ENCODE data around the gene ITGAE.
"Not testable (repeated sequence)": the region's sequence is repeated elsewhere in the genome, so short reads cannot be mapped to it uniquely, and the experiment has no call there.

ITGAE gene

DNA sequence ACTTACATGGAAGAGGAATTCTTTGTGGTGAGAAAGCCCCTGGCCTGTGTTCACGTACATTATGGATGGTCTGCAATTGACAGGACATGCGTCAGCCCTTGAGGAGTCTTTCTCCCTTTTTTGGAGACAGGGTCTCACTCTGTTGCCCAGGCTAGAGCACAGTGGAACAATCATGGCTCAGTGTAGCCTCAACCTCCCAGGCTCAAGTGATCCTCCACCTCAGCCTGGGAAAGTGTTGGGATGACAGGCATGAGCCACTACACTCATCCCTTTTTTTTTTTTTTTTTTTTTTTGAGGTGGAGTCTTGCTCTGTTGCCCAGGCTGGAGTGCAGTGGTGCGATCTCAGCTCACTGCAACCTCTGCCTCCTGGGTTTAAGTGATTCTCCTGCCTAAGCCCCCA, 72.9 kb downstream of the ITGAE start:
- not testable (repeated sequence) for DNase-seq

DNA sequence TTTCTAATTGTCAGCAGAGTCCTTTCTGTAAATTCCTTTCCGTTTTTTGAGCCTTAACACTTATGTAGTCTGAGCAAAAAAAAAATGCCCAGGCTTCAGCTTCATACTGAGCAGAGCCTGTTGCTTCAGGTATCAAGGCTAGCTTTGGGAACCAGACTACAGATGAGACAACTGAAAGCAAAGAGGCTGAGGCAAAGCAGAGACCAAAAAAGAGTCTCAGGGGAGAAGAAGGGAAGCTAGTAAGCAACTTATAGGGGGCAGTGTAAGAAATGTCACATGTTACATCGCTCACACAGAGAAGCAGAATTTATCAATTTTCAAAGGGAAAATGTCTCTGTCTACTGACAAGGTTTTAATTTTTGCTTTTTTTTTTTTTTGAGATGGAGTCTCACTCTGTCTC, 73.9 kb downstream of the ITGAE start:
- no peak for DNase-seq

DNA sequence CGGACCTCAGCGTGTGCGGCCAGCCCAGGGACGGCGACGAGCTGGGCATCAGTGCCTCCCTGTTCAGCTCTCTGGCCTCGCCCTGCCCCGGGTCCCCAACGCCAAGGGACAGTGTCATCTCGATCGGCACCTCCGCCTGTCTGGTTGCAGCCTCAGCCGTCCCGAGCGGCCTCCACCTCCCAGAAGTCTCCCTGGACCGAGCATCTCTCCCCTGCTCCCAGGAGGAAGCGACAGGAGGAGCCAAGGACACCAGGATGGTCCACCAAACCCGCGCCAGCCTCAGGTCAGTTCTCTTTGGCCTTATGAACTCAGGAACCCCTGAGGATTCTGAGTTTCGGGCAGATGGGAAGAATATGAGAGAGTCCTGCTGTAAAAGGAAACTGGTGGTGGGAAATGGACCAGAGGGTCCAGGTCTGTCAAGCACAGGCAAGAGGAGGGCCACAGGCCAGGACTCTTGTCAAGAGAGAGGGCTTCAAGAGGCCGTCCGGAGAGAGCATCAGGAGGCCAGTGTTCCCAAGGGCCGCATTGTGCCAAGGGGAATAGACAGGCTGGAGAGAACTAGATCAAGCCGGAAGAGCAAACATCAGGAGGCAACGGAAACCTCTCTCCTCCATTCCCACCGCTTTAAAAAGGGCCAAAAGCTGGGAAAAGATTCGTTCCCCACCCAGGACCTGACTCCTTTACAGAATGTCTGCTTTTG, 76.5 kb downstream of the ITGAE start:
- no peak for DNase-seq

- peak; percentile 67 for DNase-seq
These were observed 77.2 kb downstream of the ITGAE start, which contains the start of gene HASPIN for GRCh38 chr17:3723556-3724377. HASPIN (plus strand) TSS chr17:3723903; CDS start chr17:3723936, 33 bp downstream.

- DNase-seq = peak; percentile 14
These were observed 77.8 kb downstream of the ITGAE start for GRCh38 chr17:3723188-3723555.

GRCh38 chr17:3722716-3723115, 78.3 kb downstream of the ITGAE start:
- no peak for DNase-seq

- DNase-seq = no peak
These were observed 81.7 kb downstream of the ITGAE start for GRCh38 chr17:3719265-3719664.

DNA sequence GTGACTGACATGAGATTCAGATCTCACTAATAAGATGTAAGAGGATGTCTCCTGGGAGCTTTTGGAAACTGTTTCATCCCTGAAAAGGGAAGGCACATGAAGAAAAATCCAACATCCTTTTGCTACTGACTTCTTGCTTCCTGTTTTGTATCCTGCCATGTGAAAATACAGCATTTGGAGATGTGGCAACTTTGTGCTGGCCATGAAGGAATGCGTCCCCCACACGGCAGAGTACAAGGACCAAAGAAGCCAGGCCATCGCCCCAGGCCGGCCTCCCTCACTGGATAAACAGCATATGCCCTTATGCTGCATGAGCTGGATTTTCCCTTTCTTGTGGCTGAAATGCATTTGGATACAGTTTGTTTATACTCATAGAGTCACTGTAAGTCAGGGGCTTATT, 82.8 kb downstream of the ITGAE start:
- DNase-seq = no peak

DNA sequence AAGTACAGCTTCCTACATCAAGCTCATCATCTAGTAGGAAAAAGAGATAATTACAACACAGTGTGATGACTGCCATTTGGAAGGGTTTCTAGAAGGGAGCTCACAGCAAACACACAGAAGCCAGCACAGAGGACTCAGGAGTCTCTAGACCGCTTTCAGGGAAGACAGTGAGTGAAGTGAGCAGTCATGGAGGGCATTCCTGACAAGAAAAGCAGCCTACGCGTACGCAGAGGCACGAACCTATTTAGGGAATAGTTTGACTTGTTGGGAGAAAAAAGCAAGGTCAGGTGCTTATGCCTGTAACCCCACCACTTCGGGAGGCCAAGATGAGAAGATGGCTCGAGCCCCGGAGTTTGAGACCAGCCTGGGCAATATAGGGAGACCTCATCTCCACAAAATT, 85.7 kb downstream of the ITGAE start:
- no peak for DNase-seq

DNA sequence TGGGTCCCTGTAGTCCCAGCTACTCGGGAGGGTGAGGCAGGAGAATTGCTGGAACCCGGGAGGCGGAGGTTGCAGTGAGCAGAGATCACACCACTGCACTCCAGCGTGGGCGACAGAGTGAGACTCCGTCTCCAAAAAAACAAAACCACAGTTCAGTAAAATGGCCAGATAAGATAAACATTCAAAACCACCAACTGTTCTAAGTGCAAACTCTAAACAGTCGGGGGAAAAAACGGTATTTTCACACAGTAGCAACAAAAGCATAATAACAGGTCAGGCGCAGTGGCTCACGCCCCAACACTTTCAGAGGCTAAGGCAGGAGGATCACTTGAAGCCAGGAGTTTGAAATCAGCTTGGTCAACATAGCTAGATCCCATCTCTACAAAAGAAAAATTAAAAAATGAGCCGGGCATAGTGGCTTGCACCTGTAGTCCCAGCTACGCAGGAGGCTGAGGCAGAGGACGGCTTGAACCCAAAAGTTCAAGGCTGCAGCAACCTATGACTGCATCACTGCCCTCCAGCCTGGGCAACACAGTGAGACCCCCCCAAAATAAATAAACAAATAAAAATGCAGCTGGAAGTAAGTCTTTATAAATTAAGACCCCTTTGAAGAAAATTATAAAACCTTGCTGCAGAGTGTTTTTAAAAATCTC, 88.1 kb downstream of the ITGAE start:
- no peak for DNase-seq

GRCh38 chr17:3710951-3711383, 90.0 kb downstream of the ITGAE start:
- DNase-seq = no peak

DNA sequence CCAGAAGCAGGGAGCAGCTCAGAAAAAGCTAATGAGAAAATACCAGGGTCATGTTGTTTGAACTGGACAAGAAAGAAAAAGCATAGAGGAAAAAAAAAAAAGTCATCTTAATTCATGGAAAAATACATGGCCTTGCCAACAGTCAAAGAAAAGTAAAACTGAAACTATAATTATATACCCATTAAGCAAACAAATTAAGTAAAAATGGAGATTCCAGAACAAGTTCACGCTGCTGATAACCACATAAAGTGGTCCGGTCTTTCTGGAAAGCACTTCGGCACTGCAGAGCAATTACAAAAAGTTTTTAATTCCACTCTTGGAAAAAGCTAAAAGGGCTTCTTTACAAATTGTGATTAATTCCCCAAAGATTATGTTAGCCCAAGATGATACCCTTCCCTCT, 92.6 kb downstream of the ITGAE start:
- DNase-seq = no peak

- DNase-seq = not testable (repeated sequence)
These were observed 95.3 kb downstream of the ITGAE start for GRCh38 chr17:3705718-3705984.

GRCh38 chr17:3704931-3705717, 95.9 kb downstream of the ITGAE start:
- no peak for DNase-seq

DNA sequence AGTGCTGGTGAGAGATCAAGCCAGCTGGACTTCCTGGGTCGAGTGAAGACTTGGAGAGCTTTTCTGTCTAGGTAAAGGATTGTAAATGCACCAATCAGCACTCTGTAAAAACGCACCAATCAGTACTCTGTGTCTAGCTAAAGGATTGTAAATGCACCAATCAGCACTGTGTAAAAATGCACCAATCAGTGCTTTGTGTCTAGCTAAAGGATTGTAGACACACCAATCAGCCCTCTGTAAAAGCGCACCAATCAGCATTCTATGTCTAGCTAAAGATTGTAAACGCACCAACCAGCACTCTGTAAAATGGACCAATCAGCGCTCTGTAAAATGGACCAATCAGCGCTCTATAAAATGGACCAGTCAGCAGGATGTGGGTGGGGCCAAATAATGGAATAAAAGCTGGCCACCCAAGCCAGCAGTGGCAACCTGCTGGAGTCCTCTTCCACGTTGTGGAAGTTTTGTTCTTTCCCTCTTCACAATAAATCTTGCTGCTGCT, 98.9 kb downstream of the ITGAE start:
- not testable (repeated sequence) for DNase-seq

DNA sequence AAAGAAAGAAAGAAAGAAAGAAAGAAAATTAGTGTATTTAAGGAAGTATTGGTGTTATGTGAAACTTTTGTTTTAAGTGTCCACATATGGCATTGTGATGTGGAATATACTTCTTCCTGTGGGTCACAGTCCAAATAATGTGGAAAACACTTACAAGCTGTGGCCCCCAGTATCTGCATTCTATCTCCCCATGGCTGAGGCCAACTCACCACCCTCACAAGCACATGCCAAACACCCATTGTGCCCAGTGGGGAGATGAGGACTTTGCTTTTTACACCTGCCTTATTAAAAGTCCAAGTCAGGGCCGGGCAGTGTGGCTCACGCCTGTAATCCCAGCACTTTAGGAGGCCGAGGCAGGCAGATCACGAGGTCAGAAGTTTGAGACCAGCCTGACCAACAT, 101.0 kb downstream of the ITGAE start:
- DNase-seq = no peak

GRCh38 chr17:3698139-3698538, 102.8 kb downstream of the ITGAE start:
- no peak for DNase-seq

DNA sequence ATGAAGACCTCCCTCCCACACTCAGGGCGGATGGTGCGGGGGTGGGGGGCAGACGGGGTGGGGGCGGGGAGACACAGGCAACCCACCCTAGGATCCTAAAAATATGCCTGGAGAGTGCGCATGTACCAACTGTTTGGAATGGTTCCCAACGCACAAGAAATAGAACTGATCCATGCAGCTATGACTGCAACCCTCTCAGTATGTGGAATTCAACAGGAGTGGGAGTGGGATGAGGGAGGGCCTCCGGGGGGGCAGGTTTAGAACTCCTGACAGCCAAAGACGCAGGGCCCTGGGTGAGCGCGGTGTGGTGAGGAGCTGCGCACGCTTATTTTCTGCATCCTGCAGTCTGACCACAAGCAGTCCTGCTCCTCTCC, 103.9 kb downstream of the ITGAE start:
- no peak for DNase-seq

GRCh38 chr17:3695723-3696411, 105.1 kb downstream of the ITGAE start, which contains the start of gene P2RX5:
P2RX5 (minus strand) TSS chr17:3696155; CDS start chr17:3696005, 150 bp downstream.
- DNase-seq = no peak

GRCh38 chr17:3695129-3695722, 105.8 kb downstream of the ITGAE start:
- DNase-seq = no peak

DNA sequence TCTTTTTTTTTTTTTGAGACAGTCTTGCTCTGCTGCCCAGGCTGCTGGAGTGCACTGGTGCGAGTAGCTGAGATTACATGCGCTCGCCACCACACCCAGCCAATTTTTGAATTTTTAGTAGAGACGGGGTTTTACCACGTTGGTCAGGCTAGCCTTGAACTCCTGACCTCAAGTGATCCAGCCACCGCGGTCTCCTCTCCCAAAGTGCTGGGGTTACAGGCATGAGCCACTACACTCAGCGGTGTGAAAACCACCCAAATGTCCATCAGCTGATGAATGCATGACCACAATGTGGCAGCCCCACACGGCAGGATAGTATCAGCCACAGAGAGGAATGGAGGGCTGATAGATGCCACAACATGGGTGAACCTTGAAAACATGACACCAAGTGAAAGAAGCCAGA, 107.2 kb downstream of the ITGAE start:
- DNase-seq = no peak

- no peak for DNase-seq
These were observed 107.8 kb downstream of the ITGAE start for GRCh38 chr17:3693141-3693540.
